Panc1 (cell line): ENCODE measurements around the gene FBXL16. TPM values are rescaled to one million over a fixed set of nuclear protein-coding genes. Genes with fewer than 3 reads are reported as not detected.

ENCODE experiments used
- ATAC-seq: fragments of 200-7000 bp; cut with Tn5 transposase; 2 replicates; pipeline ENCODE4 v1.9.1; 2020; ENCODE audit warnings: mild to moderate bottlenecking, moderate library complexity
- BruUV-seq: library from RNA; stranded (reverse); fragments of 400-500 nt; replicated peaks from 2 replicates; lab custom pipeline; 2021; lab: Mats Ljungman, UMichigan
- CTCF ChIA-PET: fragments of 300-600 bp; sonication (Branson Sonifier 250); formaldehyde crosslinking; loops from one replicate; lab custom pipeline; 2022; ENCODE audit warnings: antibody characterized with exemption; lab: Charles Lee
- POLR2A ChIA-PET: fragments of 300-600 bp; sonication (Branson Sonifier 250); formaldehyde crosslinking; loops from one replicate; lab custom pipeline; 2022; ENCODE audit warnings: antibody characterized with exemption; lab: Charles Lee
- DNase-seq: peaks from one replicate; pipeline ENCODE4 v3.0.0-alpha.2; 2010; ENCODE audit warnings: low read depth, low spot score
- H3K27ac ChIP-seq: 2 replicates; pipeline ENCODE4 v1.5.1; 2011; ENCODE audit warnings: mild to moderate bottlenecking, low read length, inconsistent platforms
- H3K27me3 ChIP-seq: fragments of 200-500 bp; sonication (Bioruptor generic); 2 replicates; pipeline ENCODE4 v1.6.0; 2014; ENCODE audit warnings: low read length, inconsistent platforms; ENCODE audit not compliant: control insufficient read depth, insufficient read depth
- H3K36me3 ChIP-seq: fragments of 200-500 bp; sonication (Bioruptor generic); 2 replicates; pipeline ENCODE4 v1.5.1; 2014; ENCODE audit warnings: inconsistent platforms, mild to moderate bottlenecking, low read length, moderate library complexity; ENCODE audit not compliant: control insufficient read depth, insufficient read depth
- H3K4me1 ChIP-seq: 2 replicates; pipeline ENCODE4 v1.5.1; 2011; ENCODE audit warnings: inconsistent platforms, mild to moderate bottlenecking, low read length, moderate library complexity; ENCODE audit not compliant: control insufficient read depth, insufficient read depth
- H3K4me3 ChIP-seq, 2 experiments: 2 replicates each; pipeline ENCODE4 v1.5.1; 2011 to 2012; ENCODE audit warnings: low read depth in 2 of 2, low read length in 2 of 2, mild to moderate bottlenecking in 2 of 2, inconsistent platforms in 1 of 2, moderate library complexity in 1 of 2
- H3K9me3 ChIP-seq: fragments of 200-500 bp; sonication (Bioruptor generic); 2 replicates; pipeline ENCODE4 v1.5.1; 2014; ENCODE audit warnings: low read depth, mild to moderate bottlenecking, inconsistent platforms, low read length, moderate library complexity; ENCODE audit not compliant: control insufficient read depth, insufficient read depth
- CTCF ChIP-seq: fragments of 450-650 bp; IDR thresholded peaks from 2 replicates; pipeline ENCODE4 v1.5.1; 2017; ENCODE audit warnings: mild to moderate bottlenecking
- POLR2AphosphoS5 ChIP-seq: IDR thresholded peaks from 2 replicates; pipeline ENCODE4 v1.6.1; 2012; ENCODE audit warnings: mild to moderate bottlenecking, low read depth, low read length, moderate library complexity
- REST ChIP-seq, 2 experiments: IDR thresholded peaks; 2 replicates each; pipeline ENCODE4 v1.6.1; 2011 to 2012; ENCODE audit warnings: low read depth in 2 of 2, control low read depth in 1 of 2, low read length in 1 of 2, mild to moderate bottlenecking in 1 of 2, moderate library complexity in 1 of 2; ENCODE audit not compliant: insufficient read depth in 1 of 2
- SIN3A ChIP-seq: IDR thresholded peaks from 2 replicates; pipeline ENCODE4 v1.6.1; 2012; ENCODE audit warnings: low read depth, mild to moderate bottlenecking, low read length, moderate library complexity, borderline replicate concordance; ENCODE audit not compliant: insufficient read depth
- TCF7L2 ChIP-seq: IDR thresholded peaks from 2 replicates; pipeline ENCODE4 v1.6.1; 2011; ENCODE audit warnings: mild to moderate bottlenecking, low read depth, low read length, inconsistent platforms
- in situ Hi-C: cut with HindIII; loops from 2 replicates; pipeline ENCODE4 v1.10.0; 2016; ENCODE audit warnings: low sequenced_read_pairs, low pct_unique_long_range_greater_than_20kb
- intact Hi-C: fragments of 100-400 bp; cut with micrococcal nuclease; formaldehyde crosslinking; loops from one replicate; pipeline ENCODE4 v1.10.0; 2022; ENCODE audit not compliant: unreplicated experiment
- total RNA-seq: library from RNA; stranded (reverse); gene quantifications from one replicate; pipeline ENCODE4 v1.2.1, GENCODE V29; 2021; ENCODE audit not compliant: unreplicated experiment

Gene FBXL16
- total RNA-seq, 1 experiment from 2014 or later: 28.0 TPM

- no peak for DNase-seq
- Histone ChIP-seq H3K9me3 (no peaks in the 10 kb centered on the region), H3K4me3 (no peak overlapping the region), H3K4me1 (no peaks in the 10 kb centered on the region; the same call in 1 of the 2 replicates), H3K27ac (no peak overlapping the region), H3K27me3 (no peaks in the 10 kb centered on the region), H3K36me3 (peaks cover 2% of the 10 kb centered on the region)
- peak; percentile 31; the same call in 1 of the 2 replicates for ATAC-seq
- intact Hi-C loops: no loop called here
- TF ChIP-seq TCF7L2: no peak
- TF ChIP-seq SIN3A: no peak
- TF ChIP-seq REST (IDR thresholded peaks at IDR 0.05; ENCODE audit: insufficient read depth in 1 of 2, low read depth in 2 of 2, low read length in 1 of 2): no peak
- TF ChIP-seq POLR2AphosphoS5: no peak
- peak; percentile 86 for TF ChIP-seq CTCF
- in situ Hi-C loops: no loop called here
- POLR2A ChIA-PET: no interaction called here
- CTCF ChIA-PET: interaction anchor here (1.3 kb wide), 1 partner anchor 21 kb away, joined by 4 read pairs; no protein-coding TSS in a partner anchor
- no TSS peak for BruUV-seq
Observed at GRCh38 chr16:733382-734207, 28.0 kb upstream of the FBXL16 start.

- H3K27ac ChIP-seq: no peak overlapping the region
- POLR2A ChIA-PET: no interaction called here
- no peaks in the 10 kb centered on the region for H3K9me3 ChIP-seq
- CTCF ChIA-PET: interaction anchor here (0.5 to 1.3 kb wide), 3 partner anchors 21 to 76 kb away, joined by 4 to 8 read pairs (median 7); no protein-coding TSS in a partner anchor
- no peak for DNase-seq
- peaks cover 2% of the 10 kb centered on the region for H3K36me3 ChIP-seq
- in situ Hi-C loops: no loop called here
- no peak for TF ChIP-seq CTCF
- TF ChIP-seq REST (IDR thresholded peaks at IDR 0.05; ENCODE audit: insufficient read depth in 1 of 2, low read depth in 2 of 2, low read length in 1 of 2): no peak
- no peak for TF ChIP-seq POLR2AphosphoS5
- no peak for TF ChIP-seq SIN3A
- TF ChIP-seq TCF7L2: no peak
- no peaks in the 10 kb centered on the region; the same call in 1 of the 2 replicates for H3K4me1 ChIP-seq
- BruUV-seq: no TSS peak
- no peak for ATAC-seq
- no peak overlapping the region for H3K4me3 ChIP-seq
- no peaks in the 10 kb centered on the region for H3K27me3 ChIP-seq
- intact Hi-C loops: no loop called here
Observed at GRCh38 chr16:732936-733335, 27.3 kb upstream of the FBXL16 start.
